ENCODE measurements around the gene EIF4E1B. TPM values are rescaled to one million over a fixed set of nuclear protein-coding genes. Genes with fewer than 3 reads are reported as not detected.

Gene EIF4E1B
- total RNA-seq, 4 donors from 2014 or later: not detected

- Histone ChIP-seq H3K27me3 (no peaks in the 10 kb centered on the region), H3K9me3 (no peaks in the 10 kb centered on the region), H3K27ac (no peak overlapping the region), H3K4me1 (peaks cover 3 to 18% of the 10 kb centered on the region in 2 donors), H3K36me3 (no peaks in the 10 kb centered on the region), H3K4me3 (no peak overlapping the region)
- intact Hi-C loops (cut with DNase I; ENCODE audit: low total_unique reads): no loop called here
- no peak for ATAC-seq
- TF ChIP-seq, protein P1, sequence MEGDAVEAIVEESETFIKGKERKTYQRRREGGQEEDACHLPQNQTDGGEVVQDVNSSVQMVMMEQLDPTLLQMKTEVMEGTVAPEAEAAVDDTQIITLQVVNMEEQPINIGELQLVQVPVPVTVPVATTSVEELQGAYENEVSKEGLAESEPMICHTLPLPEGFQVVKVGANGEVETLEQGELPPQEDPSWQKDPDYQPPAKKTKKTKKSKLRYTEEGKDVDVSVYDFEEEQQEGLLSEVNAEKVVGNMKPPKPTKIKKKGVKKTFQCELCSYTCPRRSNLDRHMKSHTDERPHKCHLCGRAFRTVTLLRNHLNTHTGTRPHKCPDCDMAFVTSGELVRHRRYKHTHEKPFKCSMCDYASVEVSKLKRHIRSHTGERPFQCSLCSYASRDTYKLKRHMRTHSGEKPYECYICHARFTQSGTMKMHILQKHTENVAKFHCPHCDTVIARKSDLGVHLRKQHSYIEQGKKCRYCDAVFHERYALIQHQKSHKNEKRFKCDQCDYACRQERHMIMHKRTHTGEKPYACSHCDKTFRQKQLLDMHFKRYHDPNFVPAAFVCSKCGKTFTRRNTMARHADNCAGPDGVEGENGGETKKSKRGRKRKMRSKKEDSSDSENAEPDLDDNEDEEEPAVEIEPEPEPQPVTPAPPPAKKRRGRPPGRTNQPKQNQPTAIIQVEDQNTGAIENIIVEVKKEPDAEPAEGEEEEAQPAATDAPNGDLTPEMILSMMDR (IDR thresholded peaks at IDR 0.05 in 4 of 5, conservative IDR thresholded peaks at IDR 0.05 in 1 of 5): no peak
- TF ChIP-seq POLR2A (IDR thresholded peaks at IDR 0.05): no peak
- in situ Hi-C loops (cut with MboI; ENCODE audit: low sequenced_read_pairs in 4 of 4): no loop called here
- no peak for DNase-seq
Observed at GRCh38 chr5:176636426-176636825, 6.0 kb downstream of the EIF4E1B start.

GRCh38 chr5:176637556-176637955 is 7.1 kb downstream of the EIF4E1B start:
- Histone ChIP-seq H3K27ac (no peak overlapping the region), H3K4me1 (peaks cover under 1 to 14% of the 10 kb centered on the region in 2 donors), H3K36me3 (no peaks in the 10 kb centered on the region), H3K27me3 (no peaks in the 10 kb centered on the region), H3K9me3 (no peaks in the 10 kb centered on the region), H3K4me3 (no peak overlapping the region)
- intact Hi-C loops (cut with DNase I; ENCODE audit: low total_unique reads) (no loop called here), in situ Hi-C loops (cut with MboI; ENCODE audit: low sequenced_read_pairs in 4 of 4) (no loop called here)
- DNase-seq (no peak), ATAC-seq (no peak)
- TF ChIP-seq POLR2A (IDR thresholded peaks at IDR 0.05): no peak
- TF ChIP-seq, protein P1 (IDR thresholded peaks at IDR 0.05 in 4 of 5, conservative IDR thresholded peaks at IDR 0.05 in 1 of 5): no peak

DNA sequence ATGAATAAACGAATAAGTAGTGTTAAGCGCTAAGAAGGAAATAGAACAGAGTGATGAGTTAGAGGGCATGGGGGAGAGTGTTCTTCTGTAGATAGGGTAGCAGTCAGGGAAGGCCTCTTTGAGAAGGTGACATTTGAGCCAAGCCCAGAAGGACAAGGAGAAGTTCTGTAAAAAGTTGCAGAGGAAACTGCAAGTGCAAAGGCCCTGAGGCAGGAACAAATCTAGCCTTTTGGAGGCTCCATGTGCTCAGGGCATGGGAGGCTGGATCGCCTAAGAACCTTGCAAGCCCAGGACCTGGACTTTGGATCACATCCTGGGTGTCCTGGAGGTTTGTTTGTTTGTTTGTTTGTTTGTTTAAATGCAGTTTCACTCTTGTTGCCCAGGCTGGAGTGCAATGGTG is 8.0 kb downstream of the EIF4E1B start:
- ATAC-seq (no peak), DNase-seq (no peak)
- H3K9me3 ChIP-seq: no peaks in the 10 kb centered on the region
- peaks cover 0 to 7% of the 10 kb centered on the region in 2 donors for H3K4me1 ChIP-seq
- H3K36me3 ChIP-seq: no peaks in the 10 kb centered on the region
- no peaks in the 10 kb centered on the region for H3K27me3 ChIP-seq
- TF ChIP-seq, protein P1 (IDR thresholded peaks at IDR 0.05 in 4 of 5, conservative IDR thresholded peaks at IDR 0.05 in 1 of 5): no peak
- TF ChIP-seq POLR2A (IDR thresholded peaks at IDR 0.05): no peak
- in situ Hi-C loops (cut with MboI; ENCODE audit: low sequenced_read_pairs in 4 of 4) (no loop called here), intact Hi-C loops (cut with DNase I; ENCODE audit: low total_unique reads) (no loop called here)
- H3K4me3 ChIP-seq: no peak overlapping the region
- H3K27ac ChIP-seq: no peak overlapping the region

DNA sequence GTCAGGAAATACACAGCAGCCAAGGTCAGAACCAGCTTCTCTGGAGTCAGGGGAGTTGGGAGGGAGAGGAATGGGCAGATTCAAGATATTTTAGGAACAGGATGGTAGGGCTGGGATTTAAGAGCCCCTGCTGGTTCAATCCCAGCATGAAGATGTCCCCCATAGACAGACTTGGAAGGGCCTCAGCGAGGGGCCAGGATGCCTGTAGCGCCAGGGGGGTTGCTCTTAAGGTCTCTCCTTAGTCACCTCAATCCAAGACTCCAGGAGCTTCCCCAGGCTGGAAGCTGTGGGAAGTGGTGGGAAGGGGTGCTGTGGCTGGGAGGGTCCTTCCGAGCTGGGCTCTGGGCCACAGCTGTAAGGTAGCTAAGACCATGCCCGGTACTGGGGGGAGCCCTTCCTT is 8.7 kb downstream of the EIF4E1B start:
- Histone ChIP-seq H3K9me3 (no peaks in the 10 kb centered on the region), H3K4me1 (peaks cover 0 to 7% of the 10 kb centered on the region in 2 donors), H3K27me3 (no peaks in the 10 kb centered on the region), H3K4me3 (no peak overlapping the region), H3K27ac (peak overlapping the region; percentile 53 to 73 (median 64)), H3K36me3 (no peaks in the 10 kb centered on the region)
- TF ChIP-seq, protein P1 (IDR thresholded peaks at IDR 0.05 in 4 of 5, conservative IDR thresholded peaks at IDR 0.05 in 1 of 5): no peak
- TF ChIP-seq POLR2A (IDR thresholded peaks at IDR 0.05): no peak
- in situ Hi-C loops (cut with MboI; ENCODE audit: low sequenced_read_pairs in 4 of 4): no loop called here
- ATAC-seq (no peak), DNase-seq (no peak)
- intact Hi-C loops (cut with DNase I; ENCODE audit: low total_unique reads): no loop called here

DNA sequence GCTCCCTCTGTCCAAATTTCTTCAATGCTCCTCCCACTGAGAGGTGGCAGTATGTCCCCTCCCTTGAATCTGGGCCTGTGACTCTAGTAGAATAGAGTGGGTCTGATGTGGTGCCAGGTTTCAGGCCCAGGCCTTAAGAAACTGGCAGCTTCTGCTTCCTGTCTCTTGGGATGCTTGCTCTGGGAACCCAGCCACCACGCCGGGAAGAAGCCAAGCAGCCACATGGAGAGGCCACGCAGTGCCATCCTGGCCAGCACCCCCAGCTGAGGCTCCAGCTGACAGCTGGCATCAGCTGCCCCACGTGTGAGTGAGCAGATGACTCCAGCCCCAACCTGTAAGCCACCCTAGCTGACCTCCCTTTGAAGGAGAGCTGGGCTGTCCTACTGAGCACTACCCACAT is 9.5 kb downstream of the EIF4E1B start:
- Histone ChIP-seq H3K27ac (peak overlapping the region; percentile 53 to 73 (median 64)), H3K27me3 (no peaks in the 10 kb centered on the region), H3K4me3 (no peak overlapping the region), H3K4me1 (peaks cover 0 to 7% of the 10 kb centered on the region in 2 donors), H3K9me3 (no peaks in the 10 kb centered on the region), H3K36me3 (no peaks in the 10 kb centered on the region)
- TF ChIP-seq, protein P1 (IDR thresholded peaks at IDR 0.05 in 4 of 5, conservative IDR thresholded peaks at IDR 0.05 in 1 of 5): no peak
- TF ChIP-seq POLR2A (IDR thresholded peaks at IDR 0.05): no peak
- intact Hi-C loops (cut with DNase I; ENCODE audit: low total_unique reads): loop anchor here (10.0 kb wide), 1 partner anchor 255 kb away; the partner anchor contains the start of genes HIGD2A and NOP16
- peak; percentile 92 to 94 for ATAC-seq
- in situ Hi-C loops (cut with MboI; ENCODE audit: low sequenced_read_pairs in 4 of 4): no loop called here
- DNase-seq: peak; percentile 85 to 89
